SK-N-SH treated with all-trans-retinoic acid at 6 μM for 48 hours (cell line): ENCODE data around the gene CCM2L.

Source experiments
- CSDC2 ChIP-seq: fragments of 250-450 bp; sonication (Bioruptor Pico); IDR thresholded peaks from 2 replicates; pipeline ENCODE4 v1.5.0; 2020; ENCODE audit warnings: mild to moderate bottlenecking, moderate library complexity
- ESRRG ChIP-seq: fragments of 250-450 bp; sonication (Bioruptor Pico); IDR thresholded peaks from 2 replicates; pipeline ENCODE4 v1.6.1; 2021; ENCODE audit warnings: mild to moderate bottlenecking
- GLIS3 ChIP-seq: fragments of 250-450 bp; sonication (Bioruptor Pico); IDR thresholded peaks from 2 replicates; pipeline ENCODE4 v1.5.0; 2020; ENCODE audit warnings: mild to moderate bottlenecking, moderate library complexity
- TCF4 ChIP-seq: fragments of 250-450 bp; sonication (Bioruptor Pico); IDR thresholded peaks from 2 replicates; pipeline ENCODE4 v1.8.0; 2021; ENCODE audit warnings: mild to moderate bottlenecking, moderate library complexity, borderline replicate concordance
- ZNF565 ChIP-seq: fragments of 450-650 bp; formaldehyde crosslinking; conservative IDR thresholded peaks from 2 replicates; pipeline ENCODE4 v1.5.0; 2020; ENCODE audit warnings: low read depth, mild to moderate bottlenecking, moderate library complexity
- TF ChIP-seq, protein P1 (sequence below): fragments of 250-450 bp; sonication (Bioruptor Pico); IDR thresholded peaks from 2 replicates; pipeline ENCODE4 v1.8.0; 2020; ENCODE audit warnings: mild to moderate bottlenecking, moderate library complexity, borderline replicate concordance

- no peak for TF ChIP-seq ESRRG (CRISPR knock-in tag)
- no peak for TF ChIP-seq ZNF565 (CRISPR knock-in tag)
- no peak for TF ChIP-seq GLIS3 (CRISPR knock-in tag)
- TF ChIP-seq, protein P1, sequence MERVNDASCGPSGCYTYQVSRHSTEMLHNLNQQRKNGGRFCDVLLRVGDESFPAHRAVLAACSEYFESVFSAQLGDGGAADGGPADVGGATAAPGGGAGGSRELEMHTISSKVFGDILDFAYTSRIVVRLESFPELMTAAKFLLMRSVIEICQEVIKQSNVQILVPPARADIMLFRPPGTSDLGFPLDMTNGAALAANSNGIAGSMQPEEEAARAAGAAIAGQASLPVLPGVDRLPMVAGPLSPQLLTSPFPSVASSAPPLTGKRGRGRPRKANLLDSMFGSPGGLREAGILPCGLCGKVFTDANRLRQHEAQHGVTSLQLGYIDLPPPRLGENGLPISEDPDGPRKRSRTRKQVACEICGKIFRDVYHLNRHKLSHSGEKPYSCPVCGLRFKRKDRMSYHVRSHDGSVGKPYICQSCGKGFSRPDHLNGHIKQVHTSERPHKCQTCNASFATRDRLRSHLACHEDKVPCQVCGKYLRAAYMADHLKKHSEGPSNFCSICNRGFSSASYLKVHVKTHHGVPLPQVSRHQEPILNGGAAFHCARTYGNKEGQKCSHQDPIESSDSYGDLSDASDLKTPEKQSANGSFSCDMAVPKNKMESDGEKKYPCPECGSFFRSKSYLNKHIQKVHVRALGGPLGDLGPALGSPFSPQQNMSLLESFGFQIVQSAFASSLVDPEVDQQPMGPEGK (CRISPR knock-in tag): no peak
- TF ChIP-seq TCF4 (CRISPR knock-in tag): no peak
- no peak for TF ChIP-seq CSDC2
These were observed 24.6 kb downstream of the CCM2L start for GRCh38 chr20:32034581-32035425.
